SJSA1 (cell line): ENCODE data around the gene NDP. TPM values are rescaled to one million over a fixed set of nuclear protein-coding genes. Genes with fewer than 3 reads are reported as not detected.

Experiments used
- DNase-seq, 2 experiments: peaks; one replicate each; pipeline ENCODE4 v3.0.0-alpha.2; 2015 to 2020; ENCODE audit warnings: low spot score in 2 of 2, low read depth in 1 of 2
- H3K27ac ChIP-seq: fragments of 250-450 bp; sonication (Bioruptor Pico); 2 replicates; pipeline ENCODE4 v1.5.1; 2020; ENCODE audit warnings: mild to moderate bottlenecking, moderate library complexity
- H3K27me3 ChIP-seq: fragments of 250-450 bp; sonication (Bioruptor Pico); replicated peaks from 2 replicates; pipeline ENCODE4 v1.5.1; 2020; ENCODE audit warnings: mild to moderate bottlenecking, moderate library complexity
- H3K36me3 ChIP-seq: fragments of 250-450 bp; sonication (Bioruptor Pico); 2 replicates; pipeline ENCODE4 v1.5.1; 2020; ENCODE audit warnings: mild to moderate bottlenecking
- H3K4me1 ChIP-seq: fragments of 250-450 bp; sonication (Bioruptor Pico); replicated peaks from 2 replicates; pipeline ENCODE4 v1.6.1; 2021; ENCODE audit warnings: mild to moderate bottlenecking
- H3K4me3 ChIP-seq: fragments of 250-450 bp; sonication (Bioruptor Pico); 2 replicates; pipeline ENCODE4 v1.5.1; 2020; ENCODE audit warnings: mild to moderate bottlenecking
- H3K9me3 ChIP-seq: fragments of 250-450 bp; sonication (Bioruptor Pico); replicated peaks from 2 replicates; pipeline ENCODE4 v1.5.1; 2020; ENCODE audit warnings: mild to moderate bottlenecking
- total RNA-seq: library from RNA; depleted of rRNA; stranded (reverse); fragments of >200 nt; shearing (Covaris generic); gene quantifications from 2 replicates; pipeline ENCODE4 v1.2.3, GENCODE V29; 2014

The NDP gene
- total RNA-seq, 1 experiment from 2014 or later: 1.6 TPM

DNA sequence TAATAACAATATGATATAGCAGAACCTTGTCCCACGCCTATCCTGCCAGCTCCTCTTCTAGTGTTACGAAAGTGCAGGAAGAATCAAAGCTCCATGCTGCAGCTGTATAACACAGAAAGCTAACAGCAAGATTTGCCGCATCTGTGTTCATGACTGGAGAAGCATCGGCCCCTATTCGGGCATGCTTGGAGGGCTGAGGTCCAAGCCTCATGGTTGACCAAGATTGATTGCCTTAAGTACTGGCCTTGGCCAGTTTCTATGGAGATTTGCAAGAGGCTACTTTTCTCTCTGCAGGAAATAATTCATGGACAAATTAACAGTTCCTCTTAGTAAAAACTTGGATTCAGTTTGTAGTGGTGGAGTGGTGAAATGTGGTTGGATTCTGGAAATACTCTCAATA is 12.9 kb upstream of the NDP start:
- Histone ChIP-seq H3K27ac (no peak overlapping the region), H3K9me3 (no peaks in the 10 kb centered on the region), H3K4me3 (no peak overlapping the region), H3K4me1 (no peaks in the 10 kb centered on the region), H3K36me3 (no peaks in the 10 kb centered on the region), H3K27me3 (no peaks in the 10 kb centered on the region)
- no peak for DNase-seq

DNA sequence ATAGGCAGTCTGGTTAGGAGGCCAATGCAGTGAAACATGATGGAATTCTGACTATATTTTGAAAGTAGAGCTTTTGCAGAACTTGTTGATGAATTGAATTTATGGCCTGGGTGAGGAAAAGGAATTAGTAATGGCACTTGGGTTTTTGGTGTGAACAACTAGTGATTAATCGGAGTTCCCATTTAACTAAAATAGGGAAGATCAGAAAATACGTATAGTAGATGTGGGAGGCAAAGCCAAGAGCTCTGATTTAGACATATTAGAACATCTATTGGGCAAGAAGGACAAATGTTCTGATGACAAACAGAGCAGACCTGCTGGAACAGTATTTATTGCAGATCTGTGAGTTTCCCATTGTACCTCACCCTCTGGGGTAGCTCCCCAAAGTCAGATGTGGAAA is 12.3 kb upstream of the NDP start:
- no peak for DNase-seq
- no peaks in the 10 kb centered on the region for H3K36me3 ChIP-seq
- no peaks in the 10 kb centered on the region for H3K27me3 ChIP-seq
- no peak overlapping the region for H3K4me3 ChIP-seq
- H3K9me3 ChIP-seq: no peaks in the 10 kb centered on the region
- H3K27ac ChIP-seq: no peak overlapping the region
- H3K4me1 ChIP-seq: no peaks in the 10 kb centered on the region

DNA sequence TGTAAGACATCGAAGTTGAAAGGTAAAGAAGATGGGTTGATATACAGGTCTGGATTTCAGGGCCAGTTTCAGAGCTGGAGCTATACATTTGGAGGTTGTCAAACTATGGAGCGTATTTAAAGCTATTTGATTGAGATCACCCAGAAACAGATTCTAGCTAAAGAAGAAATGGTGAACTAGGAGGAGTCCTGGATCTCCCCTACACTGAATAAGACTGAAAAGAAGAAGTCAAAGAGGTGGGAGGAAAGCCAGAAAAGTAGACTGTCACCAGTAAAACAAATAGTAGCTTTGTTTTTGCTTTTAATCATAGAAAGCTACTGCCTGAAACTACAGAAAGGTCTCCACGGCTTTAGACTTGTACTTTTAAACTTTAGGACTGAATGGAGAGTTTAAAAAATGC is 5.0 kb upstream of the NDP start:
- Histone ChIP-seq H3K27me3 (no peaks in the 10 kb centered on the region), H3K27ac (no peak overlapping the region), H3K4me1 (no peaks in the 10 kb centered on the region), H3K36me3 (no peaks in the 10 kb centered on the region), H3K4me3 (no peak overlapping the region), H3K9me3 (no peaks in the 10 kb centered on the region)
- no peak for DNase-seq

DNA sequence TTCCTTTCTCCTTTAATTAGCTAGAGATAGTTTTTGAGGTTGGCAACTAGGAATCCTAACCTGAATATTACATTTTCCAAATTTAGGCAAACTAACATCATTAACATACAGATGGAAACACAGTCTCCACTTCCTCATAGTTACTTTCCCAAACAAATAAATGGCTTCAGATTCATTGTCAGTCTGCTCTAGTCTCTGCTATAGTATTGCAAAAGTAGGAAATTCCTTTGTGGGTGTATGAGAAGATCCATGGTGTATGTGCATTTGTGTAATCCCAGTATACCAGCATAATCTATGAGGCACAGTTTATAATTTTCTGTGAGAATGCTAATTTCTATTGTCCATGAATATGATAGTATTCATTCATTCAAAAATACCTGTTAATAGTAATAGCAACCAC is 3.0 kb upstream of the NDP start:
- H3K4me1 ChIP-seq: peaks cover 11% of the 10 kb centered on the region
- no peak overlapping the region for H3K27ac ChIP-seq
- H3K9me3 ChIP-seq: no peaks in the 10 kb centered on the region
- H3K4me3 ChIP-seq: no peak overlapping the region
- DNase-seq: no peak
- no peaks in the 10 kb centered on the region for H3K36me3 ChIP-seq
- no peaks in the 10 kb centered on the region for H3K27me3 ChIP-seq

DNA sequence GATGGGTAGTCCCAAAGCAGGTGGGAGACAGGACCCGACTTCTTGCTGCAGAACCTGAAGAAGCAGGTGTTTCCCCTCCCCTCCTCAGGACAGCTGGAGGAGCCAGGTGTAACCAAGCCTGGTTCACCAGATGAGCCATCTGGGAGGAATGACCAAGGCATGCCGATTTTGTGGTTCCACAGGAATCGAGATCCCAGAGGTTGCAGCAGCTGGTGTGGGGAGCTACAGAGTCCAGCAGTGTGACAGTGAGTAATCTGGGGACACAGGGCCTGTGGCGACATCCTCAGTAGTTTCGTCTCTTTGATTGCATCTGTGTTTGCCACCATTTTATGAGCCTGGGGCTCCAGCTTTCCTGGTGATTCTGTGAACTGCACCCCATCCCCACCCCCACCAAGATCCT is 2.6 kb upstream of the NDP start:
- Histone ChIP-seq H3K4me3 (no peak overlapping the region), H3K27me3 (no peaks in the 10 kb centered on the region), H3K9me3 (no peaks in the 10 kb centered on the region), H3K4me1 (peaks cover 15% of the 10 kb centered on the region), H3K36me3 (no peaks in the 10 kb centered on the region), H3K27ac (no peak overlapping the region)
- no peak for DNase-seq

DNA sequence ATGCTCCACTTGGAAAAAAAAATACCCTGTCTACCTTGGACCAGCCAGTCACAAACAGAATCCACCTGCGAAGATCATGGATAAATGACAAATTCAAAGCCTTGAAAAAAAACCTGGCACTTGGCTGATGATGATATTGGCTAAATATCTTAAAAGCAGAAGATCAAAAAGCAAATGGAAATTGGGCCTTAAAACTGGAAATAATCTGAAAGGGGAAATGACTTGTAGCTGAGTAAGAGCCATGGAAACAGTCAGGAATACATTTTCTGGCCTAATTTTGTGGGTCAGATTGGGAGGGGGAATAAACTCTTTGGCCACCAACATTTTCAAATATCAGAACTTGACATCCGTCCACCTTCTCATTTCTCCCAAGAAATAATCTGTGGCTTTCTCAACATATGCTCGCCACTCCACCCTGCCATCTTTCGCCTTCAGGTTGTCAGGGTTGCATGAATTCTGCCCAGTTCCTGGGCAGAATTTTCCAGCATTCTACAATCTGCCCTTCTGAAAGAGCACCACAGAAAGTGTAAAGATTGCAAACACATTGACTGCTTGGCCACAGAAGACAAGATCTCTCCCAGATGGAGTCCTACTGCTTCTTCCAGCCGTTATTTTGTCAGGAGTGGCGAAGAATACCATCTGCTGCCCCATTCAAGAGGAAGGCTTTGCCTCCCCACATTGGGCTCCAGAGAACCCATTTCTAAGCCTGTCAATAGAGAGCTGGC is 1.7 kb upstream of the NDP start:
- no peak for DNase-seq
- no peaks in the 10 kb centered on the region for H3K9me3 ChIP-seq
- H3K27me3 ChIP-seq: no peaks in the 10 kb centered on the region
- H3K27ac ChIP-seq: no peak overlapping the region
- no peaks in the 10 kb centered on the region for H3K36me3 ChIP-seq
- H3K4me3 ChIP-seq: no peak overlapping the region
- peaks cover 24% of the 10 kb centered on the region for H3K4me1 ChIP-seq

DNA sequence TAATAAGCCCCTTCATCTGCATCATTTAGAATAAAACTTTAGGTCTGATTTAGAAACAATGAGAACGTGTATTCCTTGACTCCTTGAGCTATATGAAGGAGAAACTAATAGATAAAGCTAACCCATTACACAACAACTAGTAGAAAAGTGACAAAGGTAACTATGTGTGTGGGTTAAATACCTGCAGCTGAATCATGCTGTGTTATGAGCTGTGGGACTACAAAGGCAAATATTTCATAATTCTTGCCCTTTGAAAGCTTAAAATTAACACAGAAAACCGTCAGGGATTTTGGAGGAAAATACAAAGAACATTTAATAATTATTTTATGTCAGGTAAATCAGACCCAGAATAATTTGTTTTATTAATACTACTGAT is 898 bp upstream of the NDP start:
- H3K4me3 ChIP-seq: no peak overlapping the region
- H3K27ac ChIP-seq: no peak overlapping the region

DNA sequence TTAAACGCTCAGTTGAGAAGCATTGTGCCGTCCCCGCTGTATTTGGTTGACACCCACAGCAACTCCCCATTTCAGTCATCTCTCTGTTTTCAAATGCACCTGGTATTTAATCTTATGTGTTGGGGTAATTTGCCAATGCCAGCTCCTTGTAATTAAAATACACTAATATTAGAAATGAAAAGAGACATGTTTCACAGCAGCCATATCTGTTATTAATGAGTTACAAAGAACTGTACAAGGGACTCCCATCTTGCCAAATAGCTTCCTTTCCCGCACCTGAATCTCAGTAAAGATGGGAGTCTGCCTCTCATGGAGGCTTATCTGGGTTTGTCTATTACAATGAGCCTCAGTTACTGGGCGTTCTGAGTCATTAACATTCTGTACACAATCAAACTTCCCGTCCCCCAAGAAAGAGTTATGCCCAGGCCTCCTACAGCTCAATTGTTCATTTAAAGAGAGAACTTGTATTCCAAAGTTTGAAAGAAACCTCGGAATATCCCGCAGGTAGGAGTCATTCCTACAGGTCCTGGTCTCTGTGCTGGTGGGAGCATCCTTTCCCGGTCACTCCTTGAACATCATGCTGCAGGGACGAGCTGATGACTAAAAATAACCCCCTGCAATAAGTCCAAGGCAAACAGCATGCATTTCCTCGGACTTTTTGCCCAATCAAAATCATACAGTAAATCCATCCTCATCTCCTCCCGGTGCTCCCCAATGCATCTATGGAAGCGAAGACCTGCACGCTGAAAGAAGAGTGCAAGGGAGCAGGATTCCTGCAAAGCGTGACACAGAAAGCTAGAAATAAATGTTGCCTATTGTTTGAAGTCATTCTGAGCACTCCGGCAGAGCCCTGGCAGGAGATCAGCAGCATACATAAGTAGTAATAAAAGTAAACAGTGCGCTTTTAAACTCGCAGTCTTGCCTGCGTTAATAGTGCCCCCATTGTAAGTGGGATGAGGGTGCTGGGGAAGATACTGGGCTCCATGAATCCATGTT is 926 bp downstream of the NDP start:
- Histone ChIP-seq H3K4me1 (peaks cover 37% of the 10 kb centered on the region), H3K9me3 (no peaks in the 10 kb centered on the region), H3K27ac (no peak overlapping the region), H3K36me3 (no peaks in the 10 kb centered on the region), H3K27me3 (no peaks in the 10 kb centered on the region), H3K4me3 (peak overlapping the region; percentile 20; the same call in 1 of the 2 replicates)
- peak in 1 of 2 experiments; percentile 19 for DNase-seq

More for the DNA sequence above, 898 bp upstream of the NDP start:
- no peak for DNase-seq
- no peaks in the 10 kb centered on the region for H3K9me3 ChIP-seq
- peaks cover 32% of the 10 kb centered on the region for H3K4me1 ChIP-seq
- H3K36me3 ChIP-seq: no peaks in the 10 kb centered on the region
- no peaks in the 10 kb centered on the region for H3K27me3 ChIP-seq

DNA sequence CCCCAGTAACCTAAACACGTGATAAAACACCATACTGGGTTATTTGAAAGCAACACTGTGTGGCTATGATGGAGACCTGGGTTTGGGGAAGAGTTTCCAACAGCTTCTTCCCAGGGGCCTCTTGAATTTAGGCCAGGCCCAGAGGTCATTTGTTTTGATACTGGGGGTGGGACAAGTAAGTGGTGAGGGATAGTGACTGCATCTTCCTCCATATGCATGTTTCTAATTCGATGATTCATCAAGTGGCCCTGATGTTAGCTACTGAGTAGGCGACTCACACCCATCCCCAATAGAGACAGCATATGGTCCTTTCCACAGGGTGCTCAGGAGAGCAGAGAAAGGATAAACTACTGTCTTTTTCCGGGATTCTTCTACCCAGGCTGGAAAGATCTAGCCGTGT is 2.7 kb downstream of the NDP start:
- no peaks in the 10 kb centered on the region for H3K9me3 ChIP-seq
- H3K36me3 ChIP-seq: no peaks in the 10 kb centered on the region
- H3K4me3 ChIP-seq: no peak overlapping the region
- peak overlapping the region; percentile 94 for H3K27ac ChIP-seq
- H3K4me1 ChIP-seq: peaks cover 37% of the 10 kb centered on the region
- no peak for DNase-seq
- H3K27me3 ChIP-seq: no peaks in the 10 kb centered on the region

DNA sequence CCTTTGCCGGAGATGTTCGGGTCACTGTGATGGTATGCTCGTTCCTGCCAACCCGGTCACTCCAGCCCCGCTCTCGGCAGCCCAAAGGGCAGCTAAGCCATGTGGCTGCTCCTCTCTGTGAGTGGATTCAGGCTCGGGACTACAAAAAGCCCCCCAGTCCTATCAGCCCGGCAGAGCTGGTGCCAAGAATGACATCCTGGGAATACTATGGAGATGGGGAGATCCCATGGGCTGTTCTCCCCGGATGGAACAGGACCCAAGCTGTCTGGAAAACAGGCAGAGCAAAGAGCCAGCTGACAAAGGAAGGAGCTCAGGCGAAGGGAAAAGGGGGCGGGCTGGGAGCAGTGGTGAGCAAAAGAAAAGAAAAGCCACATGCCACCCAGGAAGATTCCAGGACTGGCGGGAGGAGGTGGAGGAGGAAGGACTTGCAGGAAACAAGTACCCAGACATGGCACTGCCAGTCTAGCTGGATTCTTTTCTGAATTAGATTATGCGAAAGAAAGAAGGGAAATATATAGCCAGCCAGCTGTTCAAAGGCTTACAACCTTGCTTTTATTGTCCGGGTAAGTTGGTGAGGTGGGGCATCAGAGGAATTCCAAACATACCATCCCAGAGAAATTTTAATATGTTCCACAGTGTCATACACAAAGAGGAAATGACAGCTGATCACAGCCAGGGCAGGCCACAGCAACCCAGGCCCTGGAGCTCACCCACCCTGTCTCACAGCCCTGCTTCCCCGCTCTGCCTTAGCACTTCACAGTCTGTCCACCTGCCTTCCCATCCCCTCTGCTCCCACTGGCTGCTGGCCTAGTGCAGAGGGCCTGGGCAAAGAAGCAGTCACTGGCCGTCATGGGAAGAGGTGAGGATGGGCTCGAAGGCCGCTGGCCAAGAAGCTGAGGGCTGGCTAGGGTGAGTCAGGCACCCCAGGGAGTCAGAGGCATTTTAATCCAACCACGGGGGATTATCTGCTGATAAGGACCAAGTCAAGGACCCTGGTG is 3.4 kb downstream of the NDP start:
- H3K27ac ChIP-seq: peak overlapping the region; percentile 94
- no peak overlapping the region for H3K4me3 ChIP-seq
- H3K4me1 ChIP-seq: peaks cover 37% of the 10 kb centered on the region
- H3K27me3 ChIP-seq: no peaks in the 10 kb centered on the region
- H3K36me3 ChIP-seq: no peaks in the 10 kb centered on the region
- no peaks in the 10 kb centered on the region for H3K9me3 ChIP-seq
- peak; percentile 74 to 82 for DNase-seq

DNA sequence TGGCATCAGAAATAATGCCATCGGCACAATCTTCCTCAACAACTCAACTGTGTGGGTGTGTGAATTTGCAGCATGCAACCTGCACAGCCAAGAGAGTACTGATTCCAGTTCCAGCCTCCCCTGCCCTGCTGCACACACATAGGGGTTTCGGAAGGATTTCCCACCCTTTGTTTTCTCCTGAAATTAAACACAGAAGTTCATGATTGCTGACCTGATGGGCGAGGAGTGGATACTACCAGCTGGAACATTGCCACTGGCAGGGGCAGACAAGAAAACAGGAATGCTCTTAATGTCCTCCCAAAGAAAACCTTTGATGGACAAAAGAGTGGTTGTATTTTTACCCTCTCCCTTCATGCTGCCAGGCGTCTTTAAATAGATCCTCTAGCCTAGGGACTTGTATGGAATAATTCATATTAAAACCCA is 4.8 kb downstream of the NDP start:
- H3K36me3 ChIP-seq: no peaks in the 10 kb centered on the region
- H3K27me3 ChIP-seq: no peaks in the 10 kb centered on the region
- H3K27ac ChIP-seq: no peak overlapping the region; the same call in 1 of the 2 replicates
- H3K9me3 ChIP-seq: no peaks in the 10 kb centered on the region
- H3K4me1 ChIP-seq: peaks cover 37% of the 10 kb centered on the region
- H3K4me3 ChIP-seq: no peak overlapping the region
- no peak for DNase-seq

DNA sequence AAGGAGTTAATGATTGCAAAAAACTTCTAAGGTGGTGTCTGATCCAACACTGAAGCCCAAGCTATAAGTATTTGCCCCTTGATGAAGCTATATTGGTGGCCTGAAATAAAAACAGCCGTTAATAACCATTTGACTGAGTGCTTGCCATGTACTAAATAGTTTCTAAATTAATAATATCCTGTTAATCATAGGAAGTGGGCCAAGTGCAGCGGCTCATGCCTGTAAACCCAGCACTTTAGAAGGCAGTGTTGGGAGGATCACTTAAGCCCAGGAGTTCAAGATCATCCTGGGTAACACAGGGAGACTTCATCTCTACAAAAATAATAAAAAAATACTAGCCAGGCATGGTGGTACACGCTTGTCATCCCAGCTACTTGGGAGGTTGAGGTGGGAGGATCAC is 8.3 kb downstream of the NDP start:
- H3K27ac ChIP-seq: no peak overlapping the region
- no peaks in the 10 kb centered on the region for H3K9me3 ChIP-seq
- peaks cover 14% of the 10 kb centered on the region for H3K4me1 ChIP-seq
- no peaks in the 10 kb centered on the region for H3K36me3 ChIP-seq
- H3K27me3 ChIP-seq: no peaks in the 10 kb centered on the region
- no peak for DNase-seq
- no peak overlapping the region for H3K4me3 ChIP-seq

DNA sequence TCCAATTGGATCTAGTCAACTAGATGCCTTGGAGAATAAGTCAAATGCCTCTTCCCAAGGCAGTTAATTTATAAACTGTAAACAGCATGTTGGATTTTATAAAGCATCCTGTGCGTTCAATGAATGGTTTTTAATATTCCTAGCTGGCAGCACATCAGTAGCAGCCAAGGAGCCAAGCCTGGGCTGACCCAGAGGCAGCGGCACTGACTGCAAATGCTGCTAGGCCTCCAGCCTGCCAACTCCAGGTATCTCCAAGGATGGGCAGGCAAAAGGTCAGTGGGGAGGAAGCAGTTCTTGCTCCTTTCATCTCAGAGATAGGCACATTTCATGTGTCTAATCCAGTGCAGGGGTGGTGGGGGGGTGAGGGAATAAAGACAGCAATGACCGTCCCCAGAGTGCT is 9.5 kb downstream of the NDP start:
- Histone ChIP-seq H3K9me3 (no peaks in the 10 kb centered on the region), H3K27ac (no peak overlapping the region), H3K36me3 (no peaks in the 10 kb centered on the region), H3K4me3 (no peak overlapping the region), H3K4me1 (peaks cover 1% of the 10 kb centered on the region), H3K27me3 (no peaks in the 10 kb centered on the region)
- DNase-seq: no peak
